Astrocyte (in vitro differentiated cells and primary cell): Measurements from ENCODE around the gene KIFC1. TPM values are rescaled to one million over a fixed set of nuclear protein-coding genes. Genes with fewer than 3 reads are reported as not detected.

ENCODE experiments used
- DNase-seq: peaks from one replicate; pipeline ENCODE4 v3.0.0-alpha.2; 2010; ENCODE audit warnings: low read depth
- FAIRE-seq: peaks from 2 replicates; lab custom pipeline; 2011; peaks lifted over from hg19 to GRCh38; lab: Jason Lieb, UNC
- H2AFZ ChIP-seq: 2 replicates; pipeline ENCODE4 v1.6.0; 2012; ENCODE audit warnings: low read depth, low read length, inconsistent platforms
- H3K27ac ChIP-seq: 2 replicates; pipeline ENCODE4 v1.5.1; 2011; ENCODE audit warnings: low read depth, low read length, inconsistent platforms
- H3K27me3 ChIP-seq: 2 replicates; pipeline ENCODE4 v1.6.0; 2011; ENCODE audit warnings: low read length, inconsistent platforms; ENCODE audit not compliant: insufficient read depth
- H3K36me3 ChIP-seq: 2 replicates; pipeline ENCODE4 v1.5.1; 2011; ENCODE audit warnings: low read length, inconsistent platforms; ENCODE audit not compliant: insufficient read depth
- H3K4me1 ChIP-seq: 2 replicates; pipeline ENCODE4 v1.5.1; 2011; ENCODE audit warnings: low read length, inconsistent platforms; ENCODE audit not compliant: insufficient read depth
- H3K4me2 ChIP-seq: 2 replicates; pipeline ENCODE4 v1.6.0; 2012; ENCODE audit warnings: low read length, inconsistent platforms
- H3K4me3 ChIP-seq: 2 replicates; pipeline ENCODE4 v1.5.1; 2011; ENCODE audit warnings: low read depth, mild to moderate bottlenecking, low read length, inconsistent platforms; ENCODE audit not compliant: insufficient read depth
- H3K79me2 ChIP-seq: 2 replicates; pipeline ENCODE4 v1.6.0; 2012; ENCODE audit warnings: mild to moderate bottlenecking, low read length, inconsistent platforms; ENCODE audit not compliant: insufficient read depth
- H3K9ac ChIP-seq: 2 replicates; pipeline ENCODE4 v1.6.0; 2012; ENCODE audit warnings: mild to moderate bottlenecking, low read length, inconsistent platforms
- H3K9me3 ChIP-seq: 2 replicates; pipeline ENCODE4 v1.5.1; 2012; ENCODE audit warnings: low read depth, mild to moderate bottlenecking, low read length, inconsistent platforms; ENCODE audit not compliant: insufficient read depth
- H4K20me1 ChIP-seq: 2 replicates; pipeline ENCODE4 v1.6.0; 2012; ENCODE audit warnings: low read length, inconsistent platforms; ENCODE audit not compliant: insufficient read depth
- H3K27ac Mint-ChIP-seq: one replicate; pipeline ENCODE4 v1.8.0; 2021; ENCODE audit warnings: mild to moderate bottlenecking, mixed read lengths; ENCODE audit not compliant: unreplicated experiment
- H3K27me3 Mint-ChIP-seq: one replicate; pipeline ENCODE4 v1.8.0; 2021; ENCODE audit warnings: low read depth, mixed read lengths; ENCODE audit not compliant: unreplicated experiment
- H3K36me3 Mint-ChIP-seq: one replicate; pipeline ENCODE4 v1.8.0; 2021; ENCODE audit warnings: low read depth, mixed read lengths; ENCODE audit not compliant: unreplicated experiment
- H3K4me1 Mint-ChIP-seq: one replicate; pipeline ENCODE4 v1.8.0; 2021; ENCODE audit warnings: low read depth, mixed read lengths; ENCODE audit not compliant: unreplicated experiment
- H3K4me3 Mint-ChIP-seq: one replicate; pipeline ENCODE4 v1.8.0; 2021; ENCODE audit warnings: mild to moderate bottlenecking, moderate library complexity, mixed read lengths; ENCODE audit not compliant: unreplicated experiment
- H3K9me3 Mint-ChIP-seq: one replicate; pipeline ENCODE4 v1.8.0; 2021; ENCODE audit warnings: mild to moderate bottlenecking, mixed read lengths; ENCODE audit not compliant: unreplicated experiment
- EZH2 ChIP-seq: IDR thresholded peaks from 2 replicates; pipeline ENCODE4 v1.6.1; 2012; ENCODE audit warnings: mild to moderate bottlenecking, low read length, inconsistent platforms; ENCODE audit not compliant: insufficient read depth
- total RNA-seq: library from RNA; stranded (reverse); gene quantifications from 2 replicates; pipeline ENCODE4 v1.2.1, GENCODE V29; 2021
- TF ChIP-seq, protein P1 (sequence below): IDR thresholded peaks from 2 replicates; pipeline ENCODE4 v1.5.1; 2011; ENCODE audit warnings: low read depth, mild to moderate bottlenecking, inconsistent platforms, low read length, moderate library complexity; ENCODE audit not compliant: insufficient read depth

The KIFC1 gene
- total RNA-seq, 1 donor from 2014 or later: 4.2 TPM

DNA sequence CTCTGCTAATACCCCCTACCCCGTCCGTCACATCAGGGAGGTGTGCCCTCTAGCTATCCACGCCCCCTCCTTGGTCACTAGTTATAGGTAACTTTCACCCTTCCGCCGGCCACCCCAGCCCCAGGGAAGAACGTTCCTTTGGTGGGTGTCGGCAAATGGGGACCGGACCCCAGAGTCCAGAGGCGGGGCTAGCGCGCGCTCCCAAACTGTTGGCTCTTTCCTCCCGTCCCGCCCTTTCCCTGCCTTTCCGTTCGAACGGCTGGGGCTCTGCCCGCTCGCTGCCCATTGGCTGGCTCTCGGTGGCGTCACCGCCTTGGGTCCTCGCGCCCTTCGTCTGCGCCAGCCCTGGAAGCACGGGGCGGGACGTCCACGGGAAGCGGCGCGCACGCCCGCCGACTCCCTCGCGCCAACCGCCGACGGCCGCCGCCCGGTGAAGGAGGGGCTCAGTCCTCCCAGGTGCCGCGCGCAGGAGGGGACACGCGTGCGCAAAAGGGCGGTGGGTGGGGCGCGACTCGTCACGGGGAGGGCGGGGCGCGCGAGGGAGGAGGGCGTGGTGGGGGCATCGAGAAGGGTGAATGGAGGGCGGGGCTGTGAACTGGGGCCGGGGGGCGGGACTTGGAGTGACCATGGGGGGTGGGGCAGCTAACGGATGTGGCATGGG, 18.6 kb downstream of the KIFC1 start:
- DNase-seq: peak; percentile 91
- Mint-ChIP-seq H3K4me3 (peak overlapping the region; percentile 85), H3K27me3 (no peaks in the 10 kb centered on the region), H3K36me3 (peaks cover 12% of the 10 kb centered on the region), H3K27ac (peak overlapping the region; percentile 90), H3K4me1 (peaks cover 7% of the 10 kb centered on the region), H3K9me3 (no peaks in the 10 kb centered on the region)
- Histone ChIP-seq H4K20me1 (peaks cover 31% of the 10 kb centered on the region), H3K4me3 (peak overlapping the region; percentile 65), H3K27ac (peak overlapping the region; percentile 84), H3K36me3 (peaks cover 2% of the 10 kb centered on the region), H3K79me2 (peaks cover 26% of the 10 kb centered on the region), H3K9me3 (no peaks in the 10 kb centered on the region), H3K4me1 (no peaks in the 10 kb centered on the region), H3K27me3 (no peaks in the 10 kb centered on the region), H2AFZ (peak overlapping the region; percentile 87), H3K9ac (peak overlapping the region; percentile 89), H3K4me2 (peak overlapping the region; percentile 92)
- no peak for FAIRE-seq
- TF ChIP-seq, protein P1, sequence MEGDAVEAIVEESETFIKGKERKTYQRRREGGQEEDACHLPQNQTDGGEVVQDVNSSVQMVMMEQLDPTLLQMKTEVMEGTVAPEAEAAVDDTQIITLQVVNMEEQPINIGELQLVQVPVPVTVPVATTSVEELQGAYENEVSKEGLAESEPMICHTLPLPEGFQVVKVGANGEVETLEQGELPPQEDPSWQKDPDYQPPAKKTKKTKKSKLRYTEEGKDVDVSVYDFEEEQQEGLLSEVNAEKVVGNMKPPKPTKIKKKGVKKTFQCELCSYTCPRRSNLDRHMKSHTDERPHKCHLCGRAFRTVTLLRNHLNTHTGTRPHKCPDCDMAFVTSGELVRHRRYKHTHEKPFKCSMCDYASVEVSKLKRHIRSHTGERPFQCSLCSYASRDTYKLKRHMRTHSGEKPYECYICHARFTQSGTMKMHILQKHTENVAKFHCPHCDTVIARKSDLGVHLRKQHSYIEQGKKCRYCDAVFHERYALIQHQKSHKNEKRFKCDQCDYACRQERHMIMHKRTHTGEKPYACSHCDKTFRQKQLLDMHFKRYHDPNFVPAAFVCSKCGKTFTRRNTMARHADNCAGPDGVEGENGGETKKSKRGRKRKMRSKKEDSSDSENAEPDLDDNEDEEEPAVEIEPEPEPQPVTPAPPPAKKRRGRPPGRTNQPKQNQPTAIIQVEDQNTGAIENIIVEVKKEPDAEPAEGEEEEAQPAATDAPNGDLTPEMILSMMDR: no peak
- no peak for TF ChIP-seq EZH2

GRCh38 chr6:33410711-33411631, 19.3 kb downstream of the KIFC1 start, which contains the start of gene PHF1:
Gene PHF1 (plus strand): TSS chr6:33411014. CDS start chr6:33412264, 1,250 bp downstream.
- Mint-ChIP-seq H3K36me3 (peaks cover 9% of the 10 kb centered on the region), H3K4me3 (peak within 1 kb of the TSS; percentile 88), H3K4me1 (peaks cover 14% of the 10 kb centered on the region), H3K27me3 (no peaks in the 10 kb centered on the region), H3K9me3 (no peaks in the 10 kb centered on the region), H3K27ac (peak within 1 kb of the TSS; percentile 90)
- no peaks in the 10 kb centered on the region for H3K9me3 ChIP-seq
- TF ChIP-seq, protein P1: no peak
- TF ChIP-seq EZH2: no peak
- H3K36me3 ChIP-seq: peaks cover 8% of the 10 kb centered on the region
- DNase-seq: peak; percentile 73
- peak within 1 kb of the TSS; percentile 93 for H3K4me2 ChIP-seq
- peak within 1 kb of the TSS; percentile 84 for H3K27ac ChIP-seq
- H3K4me3 ChIP-seq: peak within 1 kb of the TSS; percentile 72
- peak within 1 kb of the TSS; percentile 89 for H3K9ac ChIP-seq
- H3K4me1 ChIP-seq: peaks cover 8% of the 10 kb centered on the region
- peak within 1 kb of the TSS; percentile 87 for H2AFZ ChIP-seq
- H4K20me1 ChIP-seq: peaks cover 39% of the 10 kb centered on the region
- H3K27me3 ChIP-seq: no peaks in the 10 kb centered on the region
- FAIRE-seq: no peak
- peaks cover 34% of the 10 kb centered on the region for H3K79me2 ChIP-seq
